DND-41 (cell line): ENCODE measurements around the gene PPP4R2.
A peak's percentile ranks its signal among the peaks of the same experiment; 100 is the strongest.

ENCODE experiments used
- ATAC-seq: fragments of 200-7000 bp; cut with Tn5 transposase; 3 replicates; pipeline ENCODE4 v1.9.1; 2021; ENCODE audit warnings: low read depth; ENCODE audit not compliant: insufficient read depth
- DNase-seq: peaks from one replicate; pipeline ENCODE4 v3.0.0-alpha.2; 2020
- H2AFZ ChIP-seq: 2 replicates; pipeline ENCODE4 v1.6.0; 2012; ENCODE audit warnings: low read depth, low read length
- H3K27ac ChIP-seq: 2 replicates; pipeline ENCODE4 v1.5.1; 2012; ENCODE audit warnings: low read length, inconsistent platforms
- H3K27me3 ChIP-seq: fragments of 200-600 bp; sonication (generic); 2 replicates; pipeline ENCODE4 v1.6.0; 2012; ENCODE audit warnings: low read length, mild to moderate bottlenecking, inconsistent platforms; ENCODE audit not compliant: insufficient read depth, poor library complexity
- H3K36me3 ChIP-seq: 2 replicates; pipeline ENCODE4 v1.5.1; 2012; ENCODE audit warnings: low read length, inconsistent platforms; ENCODE audit not compliant: insufficient read depth
- H3K4me1 ChIP-seq: 2 replicates; pipeline ENCODE4 v1.5.1; 2012; ENCODE audit warnings: mild to moderate bottlenecking, low read length; ENCODE audit not compliant: insufficient read depth
- H3K4me2 ChIP-seq: 2 replicates; pipeline ENCODE4 v1.6.0; 2012; ENCODE audit warnings: mild to moderate bottlenecking, moderate library complexity, low read length, inconsistent platforms; ENCODE audit not compliant: insufficient read depth
- H3K4me3 ChIP-seq, 2 experiments: fragments of 200-600 bp in 1 of 2; shearing (Covaris generic) in 1 of 2; 2 replicates each; pipeline ENCODE4 v1.5.1; 2012 to 2016; ENCODE audit warnings: inconsistent platforms in 2 of 2, low read length in 2 of 2, mild to moderate bottlenecking in 2 of 2, low read depth in 1 of 2, moderate library complexity in 1 of 2
- H3K79me2 ChIP-seq: 2 replicates; pipeline ENCODE4 v1.6.0; 2012; ENCODE audit warnings: low read length, inconsistent platforms; ENCODE audit not compliant: insufficient read depth
- H3K9ac ChIP-seq: 2 replicates; pipeline ENCODE4 v1.6.0; 2012; ENCODE audit warnings: low read depth, mild to moderate bottlenecking, inconsistent platforms, low read length, moderate library complexity
- H3K9me3 ChIP-seq: 2 replicates; pipeline ENCODE4 v1.5.1; 2012; ENCODE audit warnings: low read length, moderate library complexity, mild to moderate bottlenecking, inconsistent platforms; ENCODE audit not compliant: insufficient read depth, severe bottlenecking
- H4K20me1 ChIP-seq: 2 replicates; pipeline ENCODE4 v1.6.0; 2012; ENCODE audit warnings: low read length; ENCODE audit not compliant: insufficient read depth
- CTCF ChIP-seq: IDR thresholded peaks from 2 replicates; pipeline ENCODE4 v1.5.1; 2012; ENCODE audit warnings: borderline replicate concordance, low read length, moderate library complexity, mild to moderate bottlenecking; ENCODE audit not compliant: poor library complexity, severe bottlenecking; ENCODE audit errors: extremely low read depth
- EZH2 ChIP-seq: IDR thresholded peaks from 3 replicates; pipeline ENCODE4 v1.6.1; 2012; ENCODE audit warnings: borderline replicate concordance, low read depth, mild to moderate bottlenecking, moderate library complexity, low read length, inconsistent platforms; ENCODE audit not compliant: severe bottlenecking

PPP4R2 gene, protein sequence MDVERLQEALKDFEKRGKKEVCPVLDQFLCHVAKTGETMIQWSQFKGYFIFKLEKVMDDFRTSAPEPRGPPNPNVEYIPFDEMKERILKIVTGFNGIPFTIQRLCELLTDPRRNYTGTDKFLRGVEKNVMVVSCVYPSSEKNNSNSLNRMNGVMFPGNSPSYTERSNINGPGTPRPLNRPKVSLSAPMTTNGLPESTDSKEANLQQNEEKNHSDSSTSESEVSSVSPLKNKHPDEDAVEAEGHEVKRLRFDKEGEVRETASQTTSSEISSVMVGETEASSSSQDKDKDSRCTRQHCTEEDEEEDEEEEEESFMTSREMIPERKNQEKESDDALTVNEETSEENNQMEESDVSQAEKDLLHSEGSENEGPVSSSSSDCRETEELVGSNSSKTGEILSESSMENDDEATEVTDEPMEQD

DNA sequence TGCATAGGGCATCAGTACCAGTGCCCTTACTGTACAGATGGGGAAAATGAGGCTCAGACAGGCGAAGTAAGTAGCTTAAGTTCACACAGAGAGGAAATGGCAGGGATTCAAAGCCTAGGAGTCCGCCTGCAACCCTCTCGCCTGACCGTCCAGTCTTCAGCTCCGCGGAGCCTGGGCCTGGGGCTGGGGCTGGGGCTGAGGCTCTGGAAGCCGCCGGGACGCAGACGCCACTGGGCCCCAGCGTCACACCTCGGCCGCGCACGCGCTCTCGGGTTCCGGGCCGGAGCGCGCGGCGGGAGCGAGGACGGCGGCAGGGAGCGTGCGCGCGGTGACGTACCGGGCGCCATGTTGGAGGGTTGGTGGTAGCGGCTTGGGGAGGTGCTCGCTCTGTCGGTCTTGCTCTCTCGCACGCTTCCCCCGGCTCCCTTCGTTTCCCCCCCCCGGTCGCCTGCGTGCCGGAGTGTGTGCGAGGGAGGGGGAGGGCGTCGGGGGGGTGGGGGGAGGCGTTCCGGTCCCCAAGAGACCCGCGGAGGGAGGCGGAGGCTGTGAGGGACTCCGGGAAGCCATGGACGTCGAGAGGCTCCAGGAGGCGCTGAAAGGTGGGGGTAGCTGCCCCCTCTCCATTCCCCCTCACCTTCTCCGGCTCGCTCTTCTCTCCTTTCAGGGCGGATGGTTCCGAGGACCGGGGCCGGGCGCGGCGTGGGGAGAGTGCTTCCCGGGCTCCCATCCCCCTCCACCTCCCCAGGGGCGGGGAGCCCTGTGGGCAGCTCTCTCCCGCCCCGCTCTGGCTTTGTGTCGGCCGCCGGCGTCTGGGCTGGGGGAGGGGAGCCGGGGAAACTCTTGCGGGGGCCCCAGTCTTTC is at the start of gene PPP4R2:
PPP4R2 (plus strand) TSS at position 339 of the 861 bp plus-strand sequence; CDS start at position 566, 227 bp downstream.
- Histone ChIP-seq H3K27me3 (no peaks in the 10 kb centered on the region), H3K36me3 (peaks cover 35% of the 10 kb centered on the region), H2AFZ (peak within 1 kb of the TSS; percentile 94), H3K9me3 (no peaks in the 10 kb centered on the region), H4K20me1 (peaks cover 36% of the 10 kb centered on the region), H3K27ac (peak within 1 kb of the TSS; percentile 87), H3K4me3 (peak within 1 kb of the TSS; percentile 70), H3K9ac (peak within 1 kb of the TSS; percentile 74), H3K79me2 (peaks cover 56% of the 10 kb centered on the region), H3K4me2 (peak within 1 kb of the TSS; percentile 89), H3K4me1 (peaks cover 49% of the 10 kb centered on the region)
- TF ChIP-seq EZH2 (no peak), CTCF (no peak)
- DNase-seq = peak; percentile 94
- peak; percentile 86 for ATAC-seq

- H3K79me2 ChIP-seq = peaks cover 32% of the 10 kb centered on the region
- H3K4me1 ChIP-seq = no peaks in the 10 kb centered on the region
- ATAC-seq = no peak
- no peak overlapping the region for H3K9ac ChIP-seq
- DNase-seq = no peak
- no peak for TF ChIP-seq CTCF
- no peak for TF ChIP-seq EZH2
- peaks cover 20% of the 10 kb centered on the region for H3K36me3 ChIP-seq
- H3K27ac ChIP-seq = no peak overlapping the region
- no peak overlapping the region for H3K4me2 ChIP-seq
- H2AFZ ChIP-seq = no peak overlapping the region
- no peaks in the 10 kb centered on the region for H3K9me3 ChIP-seq
- no peaks in the 10 kb centered on the region; the same call in 1 of the 2 replicates for H4K20me1 ChIP-seq
- no peak overlapping the region for H3K4me3 ChIP-seq
- no peaks in the 10 kb centered on the region for H3K27me3 ChIP-seq
Measured at GRCh38 chr3:72947715-72948490, 48.7 kb upstream of the PPP4R2 start.

- Histone ChIP-seq H3K27me3 (no peaks in the 10 kb centered on the region), H3K9ac (no peak overlapping the region), H3K79me2 (peaks cover 29% of the 10 kb centered on the region), H3K4me2 (no peak overlapping the region), H3K9me3 (no peaks in the 10 kb centered on the region), H3K36me3 (peaks cover 23% of the 10 kb centered on the region), H3K4me1 (no peaks in the 10 kb centered on the region), H3K4me3 (no peak overlapping the region), H3K27ac (no peak overlapping the region), H2AFZ (no peak overlapping the region), H4K20me1 (no peaks in the 10 kb centered on the region; the same call in 1 of the 2 replicates)
- DNase-seq = no peak
- TF ChIP-seq EZH2 (no peak), CTCF (no peak)
- no peak for ATAC-seq
Measured at GRCh38 chr3:72949016-72949415, 47.6 kb upstream of the PPP4R2 start.
